Endometrium (tissue), 2 donors: ENCODE results near the gene OR5K3.
"Not testable (repeated sequence)": the region's sequence is repeated elsewhere in the genome, so short reads cannot be mapped to it uniquely, and the experiment has no call there.

Experiments used
- FAIRE-seq: peaks from 2 replicates; lab custom pipeline; 2012; peaks lifted over from hg19 to GRCh38; lab: Jason Lieb, UNC
- donor health status: control.
- donor health status: control.

OR5K3 gene, protein sequence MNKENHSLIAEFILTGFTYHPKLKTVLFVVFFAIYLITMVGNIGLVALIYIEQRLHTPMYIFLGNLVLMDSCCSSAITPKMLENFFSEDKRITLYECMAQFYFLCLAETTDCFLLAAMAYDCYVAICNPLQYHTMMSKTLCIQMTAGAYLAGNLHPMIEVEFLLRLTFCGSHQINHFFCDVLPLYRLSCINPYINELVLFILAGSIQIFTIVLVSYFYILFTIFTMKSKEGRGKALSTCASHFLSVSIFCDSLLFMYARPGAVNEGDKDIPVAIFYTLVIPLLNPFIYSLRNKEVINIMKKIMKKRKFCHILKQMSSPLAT

DNA sequence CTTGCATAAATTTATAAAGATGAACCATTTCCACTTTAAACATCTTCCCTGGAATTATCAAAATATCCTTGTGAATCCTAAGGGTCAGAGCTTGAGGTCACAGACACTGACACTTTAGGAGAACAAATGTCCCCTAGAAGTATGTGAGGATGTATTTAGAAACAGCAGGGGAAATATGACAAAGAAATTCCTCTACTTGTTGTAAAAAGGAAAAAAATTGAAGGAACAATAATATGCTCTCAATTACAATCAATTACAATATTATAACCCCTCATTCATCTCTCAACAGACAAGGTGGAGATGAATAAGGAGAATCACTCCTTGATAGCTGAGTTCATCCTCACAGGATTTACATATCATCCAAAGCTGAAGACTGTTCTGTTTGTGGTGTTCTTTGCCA, at the start of gene OR5K3:
OR5K3 (plus strand) TSS at position 301 of the 400 bp plus-strand sequence; CDS start at position 301, 0 bp downstream.
- FAIRE-seq = no peak

- no peak for FAIRE-seq
Measured at GRCh38 chr3:98341758-98342157, 48.7 kb upstream of the OR5K3 start.

GRCh38 chr3:98343647-98344507, 46.6 kb upstream of the OR5K3 start:
- no peak for FAIRE-seq

DNA sequence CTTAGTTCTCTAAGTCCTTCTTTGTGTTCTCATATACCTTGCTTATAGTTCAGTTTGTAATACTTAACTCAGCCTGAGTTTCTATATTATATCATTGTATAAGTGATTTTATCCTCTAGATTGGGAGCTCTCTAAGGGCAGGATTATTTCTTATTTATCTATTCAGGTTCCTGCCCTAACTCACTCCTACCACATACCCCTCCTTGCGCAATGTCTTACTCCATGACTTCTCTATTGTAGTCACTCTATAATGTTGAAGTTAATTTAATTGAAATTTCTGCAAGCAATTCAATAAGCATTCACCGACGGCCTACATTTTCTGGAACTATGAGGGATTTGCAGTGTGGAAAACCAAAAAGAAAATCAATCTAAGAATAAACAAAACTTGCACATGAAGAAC, 40.4 kb upstream of the OR5K3 start:
- no peak for FAIRE-seq

DNA sequence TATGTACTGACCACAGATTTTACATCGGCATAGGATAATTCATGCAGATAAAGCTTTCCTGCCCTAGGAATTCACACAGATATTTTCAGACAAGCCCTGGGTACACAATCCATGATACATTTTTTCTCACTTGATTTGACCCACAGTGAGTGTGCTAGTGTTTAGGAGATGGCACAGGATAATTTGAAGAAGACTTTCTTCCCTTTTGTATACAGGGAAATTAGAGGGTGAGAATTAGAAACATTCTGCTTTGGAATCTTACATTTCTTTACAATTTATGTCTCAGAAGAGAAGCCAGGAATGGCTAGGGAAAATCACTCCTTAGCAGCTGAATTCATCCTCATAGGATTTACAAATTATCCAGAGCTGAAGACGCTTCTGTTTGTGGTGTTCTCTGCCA, 36.9 kb upstream of the OR5K3 start, which contains the start of gene OR5K4:
OR5K4 (plus strand) TSS at position 301 of the 400 bp plus-strand sequence; CDS start at position 301, 0 bp downstream.
- no peak for FAIRE-seq

GRCh38 chr3:98359250-98359649, 31.2 kb upstream of the OR5K3 start:
- FAIRE-seq = no peak

GRCh38 chr3:98359993-98360675, 30.3 kb upstream of the OR5K3 start:
- no peak for FAIRE-seq

- FAIRE-seq = no peak
Measured at GRCh38 chr3:98360681-98361080, 29.8 kb upstream of the OR5K3 start.

DNA sequence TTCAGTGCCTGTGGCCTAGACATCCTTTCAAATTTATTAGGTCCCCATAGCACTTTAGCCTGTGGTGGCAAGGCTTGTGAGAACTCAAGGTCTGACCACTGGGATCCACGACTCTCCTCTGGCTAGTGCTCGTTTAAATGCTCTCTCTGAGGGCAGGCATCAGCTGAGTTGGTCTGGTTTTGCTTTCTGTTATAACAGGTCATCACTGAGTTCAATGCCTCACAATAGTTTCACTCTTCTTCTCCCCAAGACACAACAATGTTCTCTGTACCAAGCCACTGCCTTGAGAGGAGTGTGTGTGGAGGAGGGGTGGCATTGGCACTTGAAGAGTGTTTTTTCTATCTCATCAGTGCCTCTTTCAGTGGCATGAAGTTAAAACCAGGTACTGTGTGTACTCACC, 29.2 kb upstream of the OR5K3 start:
- no peak for FAIRE-seq

- no peak for FAIRE-seq
Measured at GRCh38 chr3:98367464-98368246, 22.8 kb upstream of the OR5K3 start.

DNA sequence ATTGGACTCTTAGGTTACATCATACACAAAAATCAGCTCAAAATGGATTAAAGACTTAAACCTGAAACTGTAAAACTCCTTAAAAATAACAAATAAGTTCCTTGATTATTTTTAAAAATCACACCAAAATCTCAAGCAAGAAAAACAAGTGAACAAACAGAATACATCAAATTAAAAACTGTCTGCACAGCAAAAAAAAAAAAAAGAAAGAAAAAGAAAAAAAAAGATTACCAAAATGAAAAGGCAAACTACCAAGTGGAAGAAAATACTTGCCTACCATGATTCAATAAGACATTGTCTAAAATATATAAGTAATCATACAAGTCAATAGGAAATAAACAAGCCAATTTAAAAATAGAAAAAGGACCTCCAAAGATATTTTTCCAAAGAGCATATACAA, 19.3 kb upstream of the OR5K3 start:
- no peak for FAIRE-seq

DNA sequence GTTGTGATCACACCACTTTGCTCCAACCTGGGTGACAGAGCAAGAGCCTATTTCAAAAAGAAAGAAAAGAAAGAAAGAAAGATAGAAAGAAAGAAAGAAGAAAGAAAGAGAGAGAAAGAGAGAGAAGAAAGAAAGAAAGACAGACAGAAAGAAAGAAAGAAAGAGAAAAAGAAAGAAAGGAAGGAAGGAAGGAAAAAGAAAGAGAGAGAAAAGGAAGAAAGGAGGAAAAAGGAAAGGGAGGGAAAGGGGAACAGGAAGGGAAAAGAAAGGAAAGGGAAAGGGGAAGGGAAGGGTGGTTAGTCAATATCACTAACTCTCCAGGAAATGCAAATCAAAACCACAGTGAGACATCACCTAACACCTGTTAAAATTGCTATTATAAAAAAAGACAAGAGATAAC, 18.6 kb upstream of the OR5K3 start:
- FAIRE-seq = no peak

- no peak for FAIRE-seq
Measured at GRCh38 chr3:98372445-98372844, 18.0 kb upstream of the OR5K3 start.

- FAIRE-seq = no peak
Measured at GRCh38 chr3:98376631-98377030, 13.8 kb upstream of the OR5K3 start.

- FAIRE-seq = no peak
Measured at GRCh38 chr3:98388147-98388546, 2.3 kb upstream of the OR5K3 start.

- FAIRE-seq = no peak
Measured at GRCh38 chr3:98395101-98395500, 4.6 kb downstream of the OR5K3 start.

- not testable (repeated sequence) for FAIRE-seq
Measured at GRCh38 chr3:98396482-98396881, 6.0 kb downstream of the OR5K3 start.

GRCh38 chr3:98398513-98398912, 8.0 kb downstream of the OR5K3 start:
- no peak for FAIRE-seq

GRCh38 chr3:98402507-98402906, 12.0 kb downstream of the OR5K3 start:
- FAIRE-seq = no peak

- FAIRE-seq = no peak
Measured at GRCh38 chr3:98404010-98404409, 13.5 kb downstream of the OR5K3 start.

- FAIRE-seq = no peak
Measured at GRCh38 chr3:98406034-98406433, 15.6 kb downstream of the OR5K3 start.

DNA sequence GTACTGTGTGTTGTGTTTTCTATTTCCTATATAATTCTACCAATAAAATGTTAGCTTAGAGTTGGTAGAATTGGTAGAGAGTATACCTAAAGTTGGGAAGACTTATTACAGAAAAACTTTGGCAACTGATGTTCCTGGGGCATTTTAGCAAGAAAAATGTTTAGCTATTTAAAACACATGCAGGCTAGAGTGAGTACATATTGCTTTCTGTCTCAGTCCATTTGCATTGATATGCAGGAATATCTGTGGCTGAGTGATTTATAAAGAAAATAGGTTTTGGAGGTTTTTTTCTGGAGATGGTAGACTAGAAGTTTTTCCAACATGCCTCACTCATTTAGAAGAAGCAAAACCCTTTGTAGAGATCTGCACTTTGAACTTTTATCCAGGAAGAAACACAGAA, 42.1 kb downstream of the OR5K3 start:
- no peak for FAIRE-seq
